ENCODE measurements around the gene APLNR.
"Not testable (repeated sequence)": the region's sequence is repeated elsewhere in the genome, so short reads cannot be mapped to it uniquely, and the experiment has no call there.

Gene APLNR

GRCh38 chr11:57237204-57237681 lies at the start of gene APLNR:
Gene APLNR, minus strand, starts transcription at chr11:57237250. Its CDS starts 246 bp downstream, at chr11:57237004.
- Mint-ChIP-seq H3K36me3 (no peaks in the 10 kb centered on the region), H3K27ac (no peak within 1 kb of the TSS), H3K4me1 (no peaks in the 10 kb centered on the region), H3K4me3 (no peak within 1 kb of the TSS), H3K9me3 (no peaks in the 10 kb centered on the region), H3K27me3 (peaks cover 37% of the 10 kb centered on the region)

DNA sequence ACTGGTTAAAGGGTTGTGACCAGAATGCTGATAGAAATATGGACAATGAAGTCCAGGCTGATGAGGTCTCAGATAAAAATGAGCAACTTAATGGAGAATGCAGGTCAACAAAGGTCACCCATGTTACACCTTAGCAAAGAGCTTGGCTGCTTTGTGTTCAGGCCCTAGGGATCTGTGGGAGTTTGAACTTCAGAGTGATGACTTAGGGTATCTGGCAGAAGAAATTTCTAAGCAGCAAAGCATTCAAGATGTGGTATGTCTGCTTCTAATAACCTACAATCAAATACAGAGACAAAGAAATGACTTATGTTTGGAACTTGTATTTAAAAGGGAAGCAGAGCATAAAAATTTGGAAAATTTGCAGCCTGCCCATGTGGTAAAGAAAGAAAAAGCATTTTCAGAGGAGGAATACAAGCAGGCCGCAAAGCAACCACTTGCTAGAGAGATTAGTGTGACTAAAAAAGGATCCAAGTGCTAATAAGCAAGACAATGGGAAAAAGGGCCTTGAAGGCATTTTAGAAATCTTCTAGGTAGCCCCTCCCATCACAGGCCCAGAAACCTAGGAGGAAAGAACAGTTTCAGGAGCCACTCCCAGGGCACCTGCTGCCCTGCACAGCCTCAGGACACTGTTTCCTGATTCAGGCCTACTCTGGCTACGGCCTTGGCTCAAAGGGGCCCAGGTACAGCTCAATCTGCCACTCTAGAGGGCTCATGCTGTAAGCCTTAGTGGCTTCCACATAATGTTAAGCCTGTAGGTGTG lies 46.4 kb upstream of the APLNR start:
- no peaks in the 10 kb centered on the region for H3K36me3 Mint-ChIP-seq
- no peak overlapping the region for H3K27ac Mint-ChIP-seq
- H3K27me3 Mint-ChIP-seq, result peaks cover 4% of the 10 kb centered on the region
- no peaks in the 10 kb centered on the region for H3K4me1 Mint-ChIP-seq
- H3K4me3 Mint-ChIP-seq, result no peak overlapping the region
- no peaks in the 10 kb centered on the region for H3K9me3 Mint-ChIP-seq

DNA sequence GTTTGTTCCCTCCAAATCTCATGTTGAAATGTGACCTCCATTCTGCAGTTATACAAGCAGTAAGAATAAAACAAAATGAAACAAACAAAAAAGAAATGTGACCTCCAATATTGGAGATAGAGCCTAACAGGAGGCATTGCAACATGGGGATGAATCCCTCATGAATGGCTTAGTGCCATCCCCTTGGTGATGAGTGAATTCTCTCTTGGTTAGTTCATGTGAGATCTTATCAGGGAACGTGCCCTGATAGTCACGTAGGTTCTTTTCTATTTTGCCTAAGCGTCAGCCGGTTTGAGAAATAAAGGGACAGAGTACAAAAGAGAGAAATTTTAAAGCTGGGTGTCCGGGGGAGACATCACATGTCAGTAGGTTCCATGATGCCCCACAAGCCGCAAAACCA lies 44.5 kb upstream of the APLNR start:
- H3K4me1 Mint-ChIP-seq, H3K9me3 Mint-ChIP-seq, H3K27ac Mint-ChIP-seq, H3K36me3 Mint-ChIP-seq, H3K4me3 Mint-ChIP-seq, H3K27me3 Mint-ChIP-seq: not testable (repeated sequence)

GRCh38 chr11:57279116-57279515 lies 42.1 kb upstream of the APLNR start:
- no peaks in the 10 kb centered on the region for H3K36me3 Mint-ChIP-seq
- H3K4me3 Mint-ChIP-seq, result no peak overlapping the region
- no peak overlapping the region for H3K27ac Mint-ChIP-seq
- peaks cover 12% of the 10 kb centered on the region for H3K27me3 Mint-ChIP-seq
- H3K4me1 Mint-ChIP-seq, result peaks cover 5% of the 10 kb centered on the region
- no peaks in the 10 kb centered on the region for H3K9me3 Mint-ChIP-seq

DNA sequence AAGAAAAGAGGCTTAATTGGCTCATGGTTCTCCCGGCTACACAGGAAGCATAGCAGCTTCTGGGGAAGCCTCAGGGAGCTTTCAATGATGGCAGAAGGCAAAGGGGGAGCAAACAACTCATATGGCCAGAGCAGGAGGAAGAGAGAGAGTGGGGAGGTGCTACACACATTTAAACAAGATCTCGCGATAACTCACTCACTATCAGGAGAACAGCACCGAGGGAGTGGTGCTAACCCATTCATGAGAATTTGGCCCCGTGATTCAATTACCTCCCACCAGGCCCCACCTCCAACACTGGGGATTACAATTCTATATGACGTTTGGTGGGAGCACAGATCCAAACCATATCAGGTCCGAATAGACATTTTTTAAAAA lies 41.7 kb upstream of the APLNR start:
- no peaks in the 10 kb centered on the region for H3K9me3 Mint-ChIP-seq
- no peak overlapping the region for H3K27ac Mint-ChIP-seq

GRCh38 chr11:57277845-57278720 lies 41.0 kb upstream of the APLNR start:
- H3K27me3 Mint-ChIP-seq, result peaks cover 12% of the 10 kb centered on the region
- H3K27ac Mint-ChIP-seq, result no peak overlapping the region
- H3K4me3 Mint-ChIP-seq, result no peak overlapping the region
- peaks cover 5% of the 10 kb centered on the region for H3K4me1 Mint-ChIP-seq
- H3K36me3 Mint-ChIP-seq, result no peaks in the 10 kb centered on the region
- peaks cover 3% of the 10 kb centered on the region for H3K9me3 Mint-ChIP-seq

More for the DNA sequence above, 41.7 kb upstream of the APLNR start:
- Mint-ChIP-seq H3K36me3 (no peaks in the 10 kb centered on the region), H3K27me3 (peaks cover 12% of the 10 kb centered on the region), H3K4me1 (peaks cover 5% of the 10 kb centered on the region), H3K4me3 (no peak overlapping the region)

- H3K27me3 Mint-ChIP-seq, result peaks cover 12% of the 10 kb centered on the region
- no peak overlapping the region for H3K4me3 Mint-ChIP-seq
- H3K9me3 Mint-ChIP-seq, result peaks cover 5% of the 10 kb centered on the region
- no peak overlapping the region for H3K27ac Mint-ChIP-seq
- H3K4me1 Mint-ChIP-seq, result peaks cover 5% of the 10 kb centered on the region
- H3K36me3 Mint-ChIP-seq, result no peaks in the 10 kb centered on the region
Observed at GRCh38 chr11:57276971-57277675, 40.1 kb upstream of the APLNR start.

GRCh38 chr11:57276169-57276970 lies 39.3 kb upstream of the APLNR start:
- peaks cover 5% of the 10 kb centered on the region for H3K9me3 Mint-ChIP-seq
- H3K4me1 Mint-ChIP-seq, result peaks cover 5% of the 10 kb centered on the region
- H3K4me3 Mint-ChIP-seq, result no peak overlapping the region

GRCh38 chr11:57275582-57275981 lies 38.5 kb upstream of the APLNR start:
- Mint-ChIP-seq H3K27me3 (peaks cover 16% of the 10 kb centered on the region), H3K9me3 (peaks cover 5% of the 10 kb centered on the region), H3K27ac (no peak overlapping the region), H3K4me3 (no peak overlapping the region), H3K36me3 (no peaks in the 10 kb centered on the region), H3K4me1 (peaks cover 5% of the 10 kb centered on the region)

More at GRCh38 chr11:57276169-57276970, 39.3 kb upstream of the APLNR start:
- H3K27me3 Mint-ChIP-seq, result peaks cover 14% of the 10 kb centered on the region
- no peak overlapping the region for H3K27ac Mint-ChIP-seq
- no peaks in the 10 kb centered on the region for H3K36me3 Mint-ChIP-seq

- no peak overlapping the region for H3K27ac Mint-ChIP-seq
- peaks cover 5% of the 10 kb centered on the region for H3K9me3 Mint-ChIP-seq
- peaks cover 17% of the 10 kb centered on the region for H3K27me3 Mint-ChIP-seq
- no peak overlapping the region for H3K4me3 Mint-ChIP-seq
- no peaks in the 10 kb centered on the region for H3K36me3 Mint-ChIP-seq
- H3K4me1 Mint-ChIP-seq, result peaks cover 5% of the 10 kb centered on the region
Observed at GRCh38 chr11:57274904-57275498, 38.0 kb upstream of the APLNR start.

DNA sequence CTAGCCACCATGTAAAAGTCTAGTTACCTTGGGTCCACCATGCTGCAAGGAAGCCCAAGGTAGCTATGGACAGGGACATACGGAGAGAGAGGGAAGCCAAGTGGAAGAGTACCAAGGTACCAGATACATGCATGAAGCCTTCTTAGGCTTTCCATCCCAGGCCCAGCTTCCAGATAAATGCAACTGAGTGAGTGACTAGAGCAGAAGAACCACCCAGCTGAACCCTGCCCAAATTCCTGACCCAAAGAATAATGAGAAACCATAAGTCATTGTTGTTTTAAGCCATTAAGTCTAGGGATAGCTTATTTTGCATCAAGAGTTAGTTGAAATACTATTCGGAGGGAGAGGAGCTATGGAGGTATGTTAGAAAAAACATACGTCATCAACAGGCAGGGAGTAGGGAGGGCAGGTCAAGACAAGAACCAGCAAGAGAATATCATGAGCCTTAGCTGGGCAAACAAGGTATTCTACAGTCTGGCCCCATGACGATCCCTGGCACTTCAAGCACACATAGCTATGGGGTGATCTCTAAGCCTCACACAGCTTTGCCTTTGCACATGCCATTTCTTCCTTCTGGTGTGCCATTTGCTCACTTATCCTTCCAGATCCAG lies 36.5 kb upstream of the APLNR start:
- Mint-ChIP-seq H3K36me3 (no peaks in the 10 kb centered on the region), H3K4me3 (no peak overlapping the region), H3K9me3 (peaks cover 9% of the 10 kb centered on the region), H3K27me3 (peaks cover 20% of the 10 kb centered on the region), H3K4me1 (peaks cover 5% of the 10 kb centered on the region), H3K27ac (no peak overlapping the region)

GRCh38 chr11:57269571-57270021 lies 32.5 kb upstream of the APLNR start:
- H3K4me3 Mint-ChIP-seq, result no peak overlapping the region
- no peaks in the 10 kb centered on the region for H3K36me3 Mint-ChIP-seq
- H3K4me1 Mint-ChIP-seq, result no peaks in the 10 kb centered on the region
- peaks cover 15% of the 10 kb centered on the region for H3K27me3 Mint-ChIP-seq
- H3K9me3 Mint-ChIP-seq, result peaks cover 18% of the 10 kb centered on the region
- H3K27ac Mint-ChIP-seq, result no peak overlapping the region

GRCh38 chr11:57266157-57266556 lies 29.1 kb upstream of the APLNR start:
- H3K36me3 Mint-ChIP-seq, result no peaks in the 10 kb centered on the region
- H3K4me3 Mint-ChIP-seq, result no peak overlapping the region
- H3K9me3 Mint-ChIP-seq, result peaks cover 13% of the 10 kb centered on the region
- no peaks in the 10 kb centered on the region for H3K4me1 Mint-ChIP-seq
- H3K27me3 Mint-ChIP-seq, result peaks cover 19% of the 10 kb centered on the region
- no peak overlapping the region for H3K27ac Mint-ChIP-seq

- Mint-ChIP-seq H3K4me1 (no peaks in the 10 kb centered on the region), H3K9me3 (peaks cover 10% of the 10 kb centered on the region), H3K27ac (no peak overlapping the region), H3K36me3 (no peaks in the 10 kb centered on the region), H3K4me3 (no peak overlapping the region), H3K27me3 (peaks cover 15% of the 10 kb centered on the region)
Observed at GRCh38 chr11:57263351-57263750, 26.3 kb upstream of the APLNR start.

Measured in activated naive CD4-positive, alpha-beta T cell treated with anti-CD3 and anti-CD28 coated beads, Interleukin-2, amount 50 U/mL, for 24 hours (primary cell).